PC-9 (cell line): Measurements from ENCODE around the gene VPS33B. TPM values are rescaled to one million over a fixed set of nuclear protein-coding genes. Genes with fewer than 3 reads are reported as not detected.

Experiments used
- Bru-seq: library from RNA; stranded (reverse); fragments of 400-500 nt; gene quantifications from one replicate; lab custom pipeline; 2021; lab: Mats Ljungman, UMichigan
- BruChase-seq, 2 experiments: library from RNA; stranded (reverse); fragments of 400-500 nt; gene quantifications; one replicate each; lab custom pipeline; 2021; lab: Mats Ljungman, UMichigan
- BruUV-seq: library from RNA; stranded (reverse); fragments of 400-500 nt; replicated peaks from 2 replicates; lab custom pipeline; 2021; lab: Mats Ljungman, UMichigan
- CTCF ChIA-PET: fragments of 300-600 bp; sonication (Branson Sonifier 250); formaldehyde crosslinking; loops from one replicate; lab custom pipeline; 2022; ENCODE audit warnings: antibody characterized with exemption; lab: Charles Lee
- POLR2A ChIA-PET: fragments of 300-600 bp; sonication (Branson Sonifier 250); formaldehyde crosslinking; loops from one replicate; lab custom pipeline; 2022; ENCODE audit warnings: antibody characterized with exemption; ENCODE audit not compliant: unreplicated experiment; lab: Charles Lee
- DNase-seq, 2 experiments: peaks; one replicate each; pipeline versions ENCODE4 v3.0.0 to v3.0.0-alpha.2; 2015 to 2022; ENCODE audit warnings: mixed read lengths in 1 of 2
- H2AFZ ChIP-seq: fragments of 200-600 bp; sonication (generic); 2 replicates; pipeline ENCODE4 v1.8.1; 2017; ENCODE audit warnings: antibody characterized with exemption
- H3F3A ChIP-seq: fragments of 200-600 bp; sonication (generic); 2 replicates; pipeline ENCODE4 v1.8.1; 2017; ENCODE audit warnings: antibody characterized with exemption, mild to moderate bottlenecking, low read depth; ENCODE audit not compliant: insufficient read depth
- H3K27ac ChIP-seq: fragments of 200-600 bp; sonication (generic); 2 replicates; pipeline ENCODE4 v1.6.1; 2016; ENCODE audit warnings: mixed run types
- H3K27me3 ChIP-seq: fragments of 200-600 bp; sonication (generic); 2 replicates; pipeline ENCODE4 v1.6.1; 2016; ENCODE audit warnings: low read depth, mixed run types; ENCODE audit not compliant: insufficient read depth
- H3K36me3 ChIP-seq: fragments of 200-600 bp; sonication (generic); 2 replicates; pipeline ENCODE4 v1.6.1; 2016; ENCODE audit warnings: low read depth, mixed run types
- H3K4me1 ChIP-seq: fragments of 200-600 bp; sonication (generic); replicated peaks from 2 replicates; pipeline ENCODE4 v1.6.1; 2016; ENCODE audit warnings: mixed run types; ENCODE audit not compliant: insufficient read depth
- H3K4me2 ChIP-seq: fragments of 200-600 bp; sonication (generic); 2 replicates; pipeline ENCODE4 v1.6.1; 2017; ENCODE audit warnings: mixed run types
- H3K4me3 ChIP-seq: fragments of 200-600 bp; sonication (generic); 2 replicates; pipeline ENCODE4 v1.6.1; 2016; ENCODE audit warnings: mixed run types
- H3K79me2 ChIP-seq: fragments of 200-600 bp; sonication (generic); 2 replicates; pipeline ENCODE4 v1.6.1; 2017; ENCODE audit warnings: low read depth, mixed run types
- H3K9me2 ChIP-seq: fragments of 200-600 bp; sonication (generic); 2 replicates; pipeline ENCODE4 v1.8.1; 2017; ENCODE audit warnings: mild to moderate bottlenecking; ENCODE audit not compliant: insufficient read depth
- H3K9me3 ChIP-seq: fragments of 200-600 bp; sonication (generic); 2 replicates; pipeline ENCODE4 v1.8.1; 2016; ENCODE audit warnings: low read depth; ENCODE audit not compliant: insufficient read depth
- H4K20me1 ChIP-seq: fragments of 200-600 bp; sonication (generic); 2 replicates; pipeline ENCODE4 v1.8.1; 2017; ENCODE audit not compliant: insufficient read depth
- EZH2 ChIP-seq: fragments of 200-600 bp; sonication (generic); IDR thresholded peaks from 2 replicates; pipeline ENCODE4 v1.8.0; 2017; ENCODE audit warnings: antibody characterized with exemption, low read depth
- intact Hi-C: fragments of 100-400 bp; cut with micrococcal nuclease; formaldehyde crosslinking; loops from one replicate; pipeline ENCODE4 v1.10.0; 2022; ENCODE audit not compliant: unreplicated experiment
- long read RNA-seq: library from polyadenylated mRNA; stranded (forward); transcript quantifications from one replicate; pipeline ENCODE4 v2.0.0, GENCODE V29; 2022
- total RNA-seq: library from RNA; stranded (reverse); gene quantifications from 2 replicates; pipeline ENCODE4 v1.2.3, GENCODE V29; 2021
- TF ChIP-seq, protein P1 (sequence below): fragments of 200-600 bp; sonication (generic); conservative IDR thresholded peaks from 2 replicates; pipeline ENCODE4 v1.6.1; 2017; ENCODE audit warnings: mixed run types, antibody characterized with exemption, mild to moderate bottlenecking, moderate library complexity

The VPS33B gene
- total RNA-seq (12.1 and 13.6 TPM in 2 replicates), Bru-seq, nascent RNA (percentile 66 among the genes with signal in this experiment), BruChase-seq, experiment 1, labeled RNA remaining after a 2-hour chase (percentile 78 among the genes with signal in this experiment), BruChase-seq, experiment 2, labeled RNA remaining after a 6-hour chase (percentile 79 among the genes with signal in this experiment)
- long read RNA-seq, transcript VPS33B-201 (23 exons, 2,767 nt), result major isoform, 14 of 16 reads
- long read RNA-seq, partial matches to known transcripts, result 0 of 16 reads
- long read RNA-seq, other reads (novel, unspliced or antisense), result 2 of 16 reads

DNA sequence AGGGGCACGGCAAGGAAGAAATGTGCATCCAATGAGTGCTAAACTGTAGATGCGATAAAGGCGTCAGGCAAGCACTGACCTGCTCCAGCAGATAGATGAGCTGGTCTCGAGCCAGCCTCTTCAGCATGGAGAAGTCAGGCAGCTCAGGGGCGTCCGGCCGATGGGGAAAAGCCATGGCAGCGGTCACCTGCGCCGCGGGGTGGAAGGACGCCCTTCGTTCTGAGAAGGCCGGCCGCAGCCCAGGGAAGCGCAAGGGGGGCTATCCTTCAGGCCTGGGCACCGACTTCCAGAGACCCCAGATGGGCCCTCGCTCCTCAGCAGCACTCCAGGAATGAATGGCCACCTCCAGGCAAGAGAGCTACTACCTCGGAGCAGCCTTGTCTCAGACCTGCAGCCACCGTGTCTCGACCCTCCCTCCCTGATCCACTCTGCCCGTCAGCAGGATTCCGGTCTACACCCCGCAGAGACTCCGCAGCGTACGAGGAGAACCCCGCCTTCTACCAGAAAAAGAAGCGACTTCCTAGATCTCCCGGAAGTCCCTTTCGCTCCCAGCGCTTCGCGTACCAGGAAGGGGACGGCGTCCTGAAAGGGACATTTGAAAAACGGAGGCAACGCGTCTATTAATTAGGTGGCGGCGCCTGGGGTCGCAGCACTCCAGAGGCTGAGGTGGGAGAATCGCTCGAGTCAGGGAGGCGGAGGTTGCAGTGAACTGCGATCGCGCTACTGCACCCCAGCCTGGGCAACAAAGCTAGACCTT is at the start of gene VPS33B:
VPS33B (minus strand) TSS at position 520 of the 757 bp plus-strand sequence; CDS start at position 175, 345 bp downstream.
- Histone ChIP-seq H3K4me3 (peak within 1 kb of the TSS; percentile 90), H3K79me2 (peaks cover 30% of the 10 kb centered on the region), H3K9me3 (no peaks in the 10 kb centered on the region), H3F3A (no peaks in the 10 kb centered on the region), H4K20me1 (no peaks in the 10 kb centered on the region), H3K27ac (no peak within 1 kb of the TSS), H2AFZ (peak within 1 kb of the TSS; percentile 99), H3K4me2 (peak within 1 kb of the TSS; percentile 96), H3K4me1 (peaks cover 21% of the 10 kb centered on the region), H3K27me3 (no peaks in the 10 kb centered on the region), H3K36me3 (no peaks in the 10 kb centered on the region), H3K9me2 (no peaks in the 10 kb centered on the region)
- intact Hi-C loops, result no loop called here
- POLR2A ChIA-PET, result interaction anchor here (0.6 to 0.8 kb wide), 5 partner anchors 12 to 87 kb away, joined by 3 to 5 read pairs (median 3); partner anchors contain the start of gene RCCD1
- CTCF ChIA-PET, result interaction anchor here (0.6 to 1.2 kb wide), 4 partner anchors 11 to 374 kb away, joined by 3 to 5 read pairs (median 4); partner anchors contain the start of gene HDDC3
- peak; percentile 71 to 78 for DNase-seq
- TF ChIP-seq, protein P1, sequence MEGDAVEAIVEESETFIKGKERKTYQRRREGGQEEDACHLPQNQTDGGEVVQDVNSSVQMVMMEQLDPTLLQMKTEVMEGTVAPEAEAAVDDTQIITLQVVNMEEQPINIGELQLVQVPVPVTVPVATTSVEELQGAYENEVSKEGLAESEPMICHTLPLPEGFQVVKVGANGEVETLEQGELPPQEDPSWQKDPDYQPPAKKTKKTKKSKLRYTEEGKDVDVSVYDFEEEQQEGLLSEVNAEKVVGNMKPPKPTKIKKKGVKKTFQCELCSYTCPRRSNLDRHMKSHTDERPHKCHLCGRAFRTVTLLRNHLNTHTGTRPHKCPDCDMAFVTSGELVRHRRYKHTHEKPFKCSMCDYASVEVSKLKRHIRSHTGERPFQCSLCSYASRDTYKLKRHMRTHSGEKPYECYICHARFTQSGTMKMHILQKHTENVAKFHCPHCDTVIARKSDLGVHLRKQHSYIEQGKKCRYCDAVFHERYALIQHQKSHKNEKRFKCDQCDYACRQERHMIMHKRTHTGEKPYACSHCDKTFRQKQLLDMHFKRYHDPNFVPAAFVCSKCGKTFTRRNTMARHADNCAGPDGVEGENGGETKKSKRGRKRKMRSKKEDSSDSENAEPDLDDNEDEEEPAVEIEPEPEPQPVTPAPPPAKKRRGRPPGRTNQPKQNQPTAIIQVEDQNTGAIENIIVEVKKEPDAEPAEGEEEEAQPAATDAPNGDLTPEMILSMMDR, result no peak
- no peak for TF ChIP-seq EZH2
- TSS peak; percentile 79 for BruUV-seq

DNA sequence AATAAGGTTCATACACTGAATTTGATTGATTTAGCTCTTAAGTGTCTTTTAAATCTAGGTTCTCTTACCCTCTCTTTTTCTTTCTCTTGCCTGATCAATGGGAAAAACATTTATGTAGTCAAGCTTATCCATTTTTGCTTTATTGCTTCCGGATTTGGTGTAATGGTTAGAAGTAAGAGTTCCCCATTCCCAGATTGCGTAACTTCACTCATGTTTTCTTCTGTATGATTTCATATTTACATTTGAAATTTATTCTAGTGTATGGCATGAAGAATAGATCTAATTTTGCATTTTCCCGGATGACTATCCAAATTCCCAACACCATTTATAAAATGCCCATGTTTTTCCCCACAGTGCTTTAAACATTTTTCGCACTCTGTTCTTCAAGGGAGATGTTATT is 49.8 kb upstream of the VPS33B start:
- Histone ChIP-seq H2AFZ (no peak overlapping the region), H3F3A (no peaks in the 10 kb centered on the region), H3K9me2 (no peaks in the 10 kb centered on the region), H3K36me3 (no peaks in the 10 kb centered on the region), H3K9me3 (no peaks in the 10 kb centered on the region; the same call in 1 of the 2 replicates), H3K4me2 (no peak overlapping the region), H3K79me2 (no peaks in the 10 kb centered on the region), H3K27ac (no peak overlapping the region), H3K27me3 (peaks cover 40% of the 10 kb centered on the region), H4K20me1 (no peaks in the 10 kb centered on the region), H3K4me1 (0 out of 2 replicates have a peak, but pooled peaks cover under 1% of the 10 kb centered on the region), H3K4me3 (no peak overlapping the region)
- intact Hi-C loops, result loop anchor here (10.0 kb wide), 1 partner anchor 123 kb away; no protein-coding TSS in a partner anchor
- TF ChIP-seq, protein P1, result no peak
- no peak for TF ChIP-seq EZH2
- ChIA-PET POLR2A (no interaction called here), CTCF (no interaction called here)
- DNase-seq, result no peak
- no TSS peak for BruUV-seq

DNA sequence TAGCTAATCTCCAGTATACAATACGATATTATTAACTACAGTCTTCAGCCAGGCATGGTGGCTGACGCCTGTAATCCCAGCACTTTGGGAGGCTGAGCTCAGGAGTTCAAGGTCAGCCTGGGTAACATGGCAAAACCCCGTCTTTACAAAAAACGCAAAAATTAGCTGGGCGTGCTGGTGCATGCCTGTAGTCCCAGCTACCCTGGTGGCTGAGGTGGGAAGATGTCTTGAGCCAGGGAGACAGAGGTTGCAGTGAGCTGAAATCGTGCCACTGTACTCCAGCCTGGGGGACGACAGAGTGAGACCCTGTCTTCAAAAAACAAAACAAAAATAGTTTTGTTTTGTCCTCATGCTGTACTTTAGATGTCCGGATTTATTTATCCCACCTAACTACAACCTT is 48.5 kb upstream of the VPS33B start:
- no peaks in the 10 kb centered on the region for H3K36me3 ChIP-seq
- 0 out of 2 replicates have a peak, but pooled peaks cover 4% of the 10 kb centered on the region for H3K4me1 ChIP-seq
- BruUV-seq, result no TSS peak
- ChIA-PET CTCF (no interaction called here), POLR2A (no interaction called here)
- peaks cover 43% of the 10 kb centered on the region for H3K27me3 ChIP-seq
- H3K79me2 ChIP-seq, result no peaks in the 10 kb centered on the region
- H3K4me2 ChIP-seq, result no peak overlapping the region
- H4K20me1 ChIP-seq, result no peaks in the 10 kb centered on the region
- no peak for DNase-seq
- no peak overlapping the region for H3K27ac ChIP-seq
- no peak overlapping the region for H3K4me3 ChIP-seq
- intact Hi-C loops, result loop anchor here (10.0 kb wide), 1 partner anchor 124 kb away; no protein-coding TSS in a partner anchor
- no peak overlapping the region for H2AFZ ChIP-seq
- no peak for TF ChIP-seq EZH2
- TF ChIP-seq, protein P1, result no peak
- no peaks in the 10 kb centered on the region for H3F3A ChIP-seq
- no peaks in the 10 kb centered on the region; the same call in 1 of the 2 replicates for H3K9me3 ChIP-seq
- H3K9me2 ChIP-seq, result no peaks in the 10 kb centered on the region
